Thyroid gland (tissue), 4 donors: ENCODE measurements around the gene CCDC63. TPM values are rescaled to one million over a fixed set of nuclear protein-coding genes. Genes with fewer than 3 reads are reported as not detected.

ENCODE experiments used
- DNase-seq, 2 donors: peaks; one replicate each; pipeline ENCODE4 v3.0.0-alpha.2; 2019
- H3K27ac ChIP-seq, 3 donors: fragments of 200-600 bp; sonication (generic); 1 replicate in 2 of 3; 2 replicates in 1 of 3; pipeline ENCODE4 v1.5.1; 2016 to 2019; ENCODE audit warnings: mild to moderate bottlenecking in 1 of 3, moderate library complexity in 1 of 3
- H3K27me3 ChIP-seq: fragments of 200-600 bp; sonication (generic); one replicate; pipeline ENCODE4 v1.5.1; 2019
- H3K36me3 ChIP-seq, 2 donors: fragments of 200-600 bp; sonication (generic); one replicate each; pipeline ENCODE4 v1.5.1; 2016 to 2019
- H3K4me1 ChIP-seq, 2 donors: fragments of 200-600 bp; sonication (generic); one replicate each; pipeline ENCODE4 v1.5.1; 2017 to 2019
- H3K4me3 ChIP-seq, 3 donors: fragments of 200-600 bp; sonication (generic); replicated peaks in 1 of 3; 1 replicate in 2 of 3; 2 replicates in 1 of 3; pipeline ENCODE4 v1.5.1; 2016; ENCODE audit warnings: mild to moderate bottlenecking in 1 of 3
- H3K9me3 ChIP-seq: fragments of 200-600 bp; sonication (generic); one replicate; pipeline ENCODE4 v1.5.1; 2017
- POLR2A ChIP-seq, 2 donors: fragments of 450-650 bp; IDR thresholded peaks; one replicate each; pipeline ENCODE4 v1.6.1; 2017; ENCODE audit warnings: antibody characterized with exemption in 2 of 2, mild to moderate bottlenecking in 2 of 2, moderate library complexity in 1 of 2
- WGBS, 2 donors: methylation state at CpG; one replicate each; pipeline ENCODE4 v1.1.5; 2017; 5-methylcytosine and 5-hydroxymethylcytosine counted together
- intact Hi-C: fragments of 100-400 bp; cut with DNase I; formaldehyde crosslinking; loops from one replicate; pipeline ENCODE4 v1.15.1; 2023
- total RNA-seq, 4 donors: library from RNA; depleted of rRNA; stranded (reverse); fragments of >200 nt; gene quantifications; one replicate each; pipeline ENCODE4 v1.2.3, GENCODE V29; 2016
- TF ChIP-seq, protein P1 (sequence below), 6 experiments: fragments of 200-600 bp in 3 of 6; fragments of 450-650 bp in 3 of 6; sonication (generic) in 3 of 6; IDR thresholded peaks; one replicate each; pipeline ENCODE4 v1.5.1; 2016 to 2019; ENCODE audit warnings: antibody characterized with exemption in 6 of 6, mild to moderate bottlenecking in 2 of 6, inconsistent platforms in 1 of 6, moderate library complexity in 1 of 6

The CCDC63 gene
- total RNA-seq, 4 donors from 2014 or later, result not detected

- no peak for DNase-seq
- Histone ChIP-seq H3K9me3 (no peaks in the 10 kb centered on the region), H3K36me3 (no peaks in the 10 kb centered on the region), H3K27ac (no peak overlapping the region), H3K4me3 (no peak overlapping the region), H3K4me1 (no peaks in the 10 kb centered on the region), H3K27me3 (no peaks in the 10 kb centered on the region)
- TF ChIP-seq POLR2A (IDR thresholded peaks at IDR 0.05), result no peak
- TF ChIP-seq, protein P1, sequence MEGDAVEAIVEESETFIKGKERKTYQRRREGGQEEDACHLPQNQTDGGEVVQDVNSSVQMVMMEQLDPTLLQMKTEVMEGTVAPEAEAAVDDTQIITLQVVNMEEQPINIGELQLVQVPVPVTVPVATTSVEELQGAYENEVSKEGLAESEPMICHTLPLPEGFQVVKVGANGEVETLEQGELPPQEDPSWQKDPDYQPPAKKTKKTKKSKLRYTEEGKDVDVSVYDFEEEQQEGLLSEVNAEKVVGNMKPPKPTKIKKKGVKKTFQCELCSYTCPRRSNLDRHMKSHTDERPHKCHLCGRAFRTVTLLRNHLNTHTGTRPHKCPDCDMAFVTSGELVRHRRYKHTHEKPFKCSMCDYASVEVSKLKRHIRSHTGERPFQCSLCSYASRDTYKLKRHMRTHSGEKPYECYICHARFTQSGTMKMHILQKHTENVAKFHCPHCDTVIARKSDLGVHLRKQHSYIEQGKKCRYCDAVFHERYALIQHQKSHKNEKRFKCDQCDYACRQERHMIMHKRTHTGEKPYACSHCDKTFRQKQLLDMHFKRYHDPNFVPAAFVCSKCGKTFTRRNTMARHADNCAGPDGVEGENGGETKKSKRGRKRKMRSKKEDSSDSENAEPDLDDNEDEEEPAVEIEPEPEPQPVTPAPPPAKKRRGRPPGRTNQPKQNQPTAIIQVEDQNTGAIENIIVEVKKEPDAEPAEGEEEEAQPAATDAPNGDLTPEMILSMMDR (IDR thresholded peaks at IDR 0.05), result no peak
- 68 to 77% methylated on average over 7 to 8 of the region's 8 CpGs for WGBS, 2 donors
- intact Hi-C loops, result no loop called here
These were observed 60.8 kb downstream of the CCDC63 start for GRCh38 chr12:110907583-110907982.

DNA sequence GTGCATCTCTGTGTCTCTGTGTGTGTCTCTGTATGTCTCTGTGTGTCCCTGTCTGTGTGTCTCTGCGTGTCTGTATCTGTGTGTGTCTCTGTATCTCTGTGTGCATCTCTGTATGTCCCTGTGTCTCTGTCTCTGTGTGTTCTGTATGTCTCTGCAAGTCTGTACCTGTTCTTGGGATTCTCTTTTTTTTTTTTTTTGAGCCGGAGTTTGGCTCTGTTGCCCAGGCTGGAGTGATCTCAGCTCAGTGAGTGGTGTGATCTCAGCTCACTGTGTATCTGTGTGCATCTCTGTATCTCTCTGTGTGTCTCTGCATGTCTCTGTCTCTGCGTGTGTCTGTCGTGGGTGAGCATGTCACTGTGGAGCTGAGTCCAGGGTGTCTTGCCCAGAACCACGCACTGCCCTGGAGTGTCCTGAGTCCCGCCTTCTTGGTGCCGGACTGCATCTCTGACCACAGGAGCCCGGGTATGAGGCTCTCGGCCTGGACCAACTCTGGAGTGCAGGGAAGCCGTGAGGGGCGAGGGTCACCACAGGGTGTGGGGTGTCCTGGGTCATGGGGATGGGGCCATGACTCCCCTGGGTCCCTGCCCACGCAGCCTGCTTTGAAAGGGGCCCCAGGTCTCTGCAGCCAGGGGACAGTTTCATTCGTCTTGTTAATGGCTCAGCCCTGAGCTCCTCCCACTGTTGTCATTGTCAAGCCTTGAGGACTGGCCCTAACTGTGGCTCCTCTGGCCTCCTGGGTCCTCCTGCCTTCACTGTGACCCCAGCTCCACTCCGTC is 61.8 kb downstream of the CCDC63 start:
- 48 to 67% methylated on average over 8 to 13 of the region's 14 CpGs for WGBS, 2 donors
- H3K4me3 ChIP-seq, result no peak overlapping the region
- no peaks in the 10 kb centered on the region for H3K36me3 ChIP-seq

DNA sequence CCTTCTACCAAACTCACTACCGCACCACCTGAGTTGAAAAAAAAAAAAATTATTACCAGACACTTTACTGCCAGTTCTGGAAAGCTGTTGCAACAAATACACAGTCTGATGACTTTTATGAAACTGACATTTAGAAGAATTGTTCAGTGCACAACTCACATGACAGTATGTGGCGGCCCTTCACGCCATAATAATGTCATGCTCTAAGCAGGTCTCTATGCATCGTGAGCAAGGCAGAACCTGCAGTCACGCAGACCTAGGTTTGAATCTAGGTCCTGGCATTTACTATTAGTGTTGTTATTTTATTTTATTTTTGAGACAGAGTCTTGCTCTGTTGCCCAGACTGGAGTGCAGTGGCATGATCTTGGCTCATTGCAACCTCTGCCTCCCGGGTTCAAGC is 65.5 kb downstream of the CCDC63 start:
- Histone ChIP-seq H3K36me3 (no peaks in the 10 kb centered on the region), H3K27ac (no peak overlapping the region), H3K9me3 (no peaks in the 10 kb centered on the region), H3K27me3 (no peaks in the 10 kb centered on the region), H3K4me3 (no peak overlapping the region), H3K4me1 (no peaks in the 10 kb centered on the region)
- TF ChIP-seq, protein P1 (IDR thresholded peaks at IDR 0.05), result no peak
- TF ChIP-seq POLR2A (IDR thresholded peaks at IDR 0.05), result no peak
- DNase-seq, result no peak
- intact Hi-C loops, result no loop called here
- WGBS, 2 donors, result 82 to 89% methylated on average over 6 of the region's 6 CpGs

More for the DNA sequence above, 61.8 kb downstream of the CCDC63 start:
- Histone ChIP-seq H3K27me3 (no peaks in the 10 kb centered on the region), H3K27ac (no peak overlapping the region), H3K9me3 (no peaks in the 10 kb centered on the region), H3K4me1 (no peaks in the 10 kb centered on the region)
- intact Hi-C loops, result no loop called here
- no peak for TF ChIP-seq POLR2A (IDR thresholded peaks at IDR 0.05)
- TF ChIP-seq, protein P1 (IDR thresholded peaks at IDR 0.05), result no peak
- no peak for DNase-seq

DNA sequence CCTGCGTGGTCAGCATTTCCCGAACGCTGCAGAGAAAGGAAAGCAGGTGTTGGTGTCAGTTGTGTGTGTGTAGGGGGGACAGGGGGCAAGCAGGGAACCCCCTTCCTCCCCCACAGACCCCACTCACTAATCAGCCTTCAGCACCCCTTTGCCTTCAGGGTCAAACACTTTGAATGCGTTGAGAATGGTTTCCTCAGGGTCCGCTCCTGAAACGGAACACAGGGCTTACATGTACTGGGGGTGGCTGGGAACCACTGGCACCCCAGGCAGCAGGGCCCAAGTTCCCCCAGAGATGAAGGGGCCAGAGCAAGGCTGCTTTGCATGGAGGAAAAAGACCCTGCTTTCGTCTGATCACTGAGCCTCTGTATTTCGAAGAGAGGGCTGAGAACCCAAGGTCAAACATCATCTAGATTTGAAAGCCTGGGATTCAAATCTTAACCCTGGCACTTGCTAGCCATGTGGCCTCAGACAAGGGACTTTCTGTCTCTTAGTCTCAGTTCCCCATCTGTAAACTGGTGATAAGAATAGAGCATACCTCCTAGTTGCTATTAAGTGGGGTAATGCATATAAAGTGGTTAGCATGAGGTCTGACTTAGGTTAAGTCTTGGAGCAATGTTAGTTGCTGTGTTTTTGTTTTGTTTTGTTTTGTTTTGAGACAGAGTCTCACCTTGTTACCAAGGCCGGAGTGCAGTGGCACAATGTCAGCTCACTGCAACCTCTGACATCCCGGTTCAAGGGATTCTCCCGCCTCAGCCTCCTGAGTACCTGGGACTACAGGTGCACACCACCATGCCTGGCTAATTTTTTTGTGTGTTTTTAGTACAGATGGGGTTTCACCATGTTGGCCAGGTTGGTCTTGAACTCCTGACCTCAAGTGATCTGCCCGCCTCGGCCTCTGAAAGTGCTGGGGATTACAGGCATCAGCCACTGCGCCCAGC is 66.6 kb downstream of the CCDC63 start:
- no peak for DNase-seq
- intact Hi-C loops, result no loop called here

More for the DNA sequence above, 66.6 kb downstream of the CCDC63 start:
- no peak overlapping the region for H3K27ac ChIP-seq
- H3K9me3 ChIP-seq, result no peaks in the 10 kb centered on the region
- 86 to 87% methylated on average over 12 to 14 of the region's 14 CpGs for WGBS, 2 donors
- TF ChIP-seq, protein P1 (IDR thresholded peaks at IDR 0.05), result no peak
- no peak for TF ChIP-seq POLR2A (IDR thresholded peaks at IDR 0.05)
- no peak overlapping the region for H3K4me3 ChIP-seq
- H3K27me3 ChIP-seq, result no peaks in the 10 kb centered on the region
- no peaks in the 10 kb centered on the region for H3K4me1 ChIP-seq
- no peaks in the 10 kb centered on the region for H3K36me3 ChIP-seq
